ENCODE results near the gene THBS2. TPM values are rescaled to one million over a fixed set of nuclear protein-coding genes. Genes with fewer than 3 reads are reported as not detected.
"Not testable (repeated sequence)": the region's sequence is repeated elsewhere in the genome, so short reads cannot be mapped to it uniquely, and the experiment has no call there.

The THBS2 gene
- total RNA-seq, 3 donors from 2014 or later: 3.7 to 39.1 (median 4.0) TPM

DNA sequence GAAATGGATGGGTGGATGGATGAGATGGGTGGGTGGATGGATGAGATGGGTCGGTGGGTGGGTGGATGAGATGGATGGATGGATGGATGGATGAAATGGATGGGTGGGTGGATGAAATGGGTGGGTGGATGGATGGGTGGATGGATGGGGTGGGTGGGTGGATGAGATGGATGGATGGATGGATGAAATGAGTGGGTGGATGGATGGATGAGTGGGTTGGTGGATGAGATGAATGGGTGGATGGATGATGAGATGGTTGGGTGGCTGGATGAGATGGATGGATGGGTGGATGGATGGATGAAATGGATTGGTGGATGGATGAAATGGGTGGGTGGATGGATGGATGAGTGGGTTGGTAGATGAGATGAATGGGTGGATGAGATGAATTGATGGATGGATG lies 35.7 kb downstream of the THBS2 start:
- intact Hi-C loops (cut with DNase I, micrococcal nuclease): no loop called here
- no peaks in the 10 kb centered on the region for H3K36me3 ChIP-seq (ENCODE audit: low read depth)
- peaks cover 7% of the 10 kb centered on the region for H3K4me1 ChIP-seq (ENCODE audit: low read depth)
- no peak for ATAC-seq
- TF ChIP-seq, protein P1, sequence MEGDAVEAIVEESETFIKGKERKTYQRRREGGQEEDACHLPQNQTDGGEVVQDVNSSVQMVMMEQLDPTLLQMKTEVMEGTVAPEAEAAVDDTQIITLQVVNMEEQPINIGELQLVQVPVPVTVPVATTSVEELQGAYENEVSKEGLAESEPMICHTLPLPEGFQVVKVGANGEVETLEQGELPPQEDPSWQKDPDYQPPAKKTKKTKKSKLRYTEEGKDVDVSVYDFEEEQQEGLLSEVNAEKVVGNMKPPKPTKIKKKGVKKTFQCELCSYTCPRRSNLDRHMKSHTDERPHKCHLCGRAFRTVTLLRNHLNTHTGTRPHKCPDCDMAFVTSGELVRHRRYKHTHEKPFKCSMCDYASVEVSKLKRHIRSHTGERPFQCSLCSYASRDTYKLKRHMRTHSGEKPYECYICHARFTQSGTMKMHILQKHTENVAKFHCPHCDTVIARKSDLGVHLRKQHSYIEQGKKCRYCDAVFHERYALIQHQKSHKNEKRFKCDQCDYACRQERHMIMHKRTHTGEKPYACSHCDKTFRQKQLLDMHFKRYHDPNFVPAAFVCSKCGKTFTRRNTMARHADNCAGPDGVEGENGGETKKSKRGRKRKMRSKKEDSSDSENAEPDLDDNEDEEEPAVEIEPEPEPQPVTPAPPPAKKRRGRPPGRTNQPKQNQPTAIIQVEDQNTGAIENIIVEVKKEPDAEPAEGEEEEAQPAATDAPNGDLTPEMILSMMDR (IDR thresholded peaks at IDR 0.05): no peak
- no peaks in the 10 kb centered on the region for H3K9me3 ChIP-seq
- DNase-seq: no peak
- H3K4me3 ChIP-seq: no peak overlapping the region

DNA sequence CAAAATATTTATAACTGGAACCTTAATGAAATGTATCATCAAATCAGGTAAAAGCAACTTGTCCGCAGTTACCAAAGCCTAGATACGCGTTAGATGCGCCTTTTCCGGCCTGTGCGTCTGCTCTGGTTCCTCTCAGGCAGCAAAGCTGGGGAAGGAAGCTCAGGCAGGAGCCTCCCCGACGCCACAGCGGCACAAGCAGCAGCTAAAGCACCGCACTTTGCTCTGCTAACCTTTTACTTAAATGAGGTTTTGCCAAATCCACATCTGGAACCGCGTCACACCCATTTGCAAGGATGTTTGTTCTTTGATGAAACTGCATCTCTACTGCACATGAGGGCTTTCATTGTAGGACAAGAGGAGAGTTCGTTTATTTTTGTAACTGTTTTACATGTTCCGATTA lies 36.8 kb downstream of the THBS2 start:
- Histone ChIP-seq H3K4me3 (no peak overlapping the region), H3K4me1 (ENCODE audit: low read depth) (peaks cover 10% of the 10 kb centered on the region), H3K9me3 (no peaks in the 10 kb centered on the region), H3K36me3 (ENCODE audit: low read depth) (no peaks in the 10 kb centered on the region)
- ATAC-seq (no peak), DNase-seq (no peak)
- intact Hi-C loops (cut with DNase I, micrococcal nuclease): no loop called here
- TF ChIP-seq, protein P1 (IDR thresholded peaks at IDR 0.05): no peak

- TF ChIP-seq, protein P1 (IDR thresholded peaks at IDR 0.05): no peak
- H3K4me1 ChIP-seq (ENCODE audit: low read depth): peaks cover 10% of the 10 kb centered on the region
- H3K9me3 ChIP-seq: no peaks in the 10 kb centered on the region
- H3K4me3 ChIP-seq: no peak overlapping the region
- intact Hi-C loops (cut with DNase I, micrococcal nuclease): no loop called here
- DNase-seq: no peak
- no peak for ATAC-seq
- H3K36me3 ChIP-seq (ENCODE audit: low read depth): no peaks in the 10 kb centered on the region
These were observed 38.4 kb downstream of the THBS2 start for GRCh38 chr6:169215201-169215681.

- H3K36me3 ChIP-seq (ENCODE audit: low read depth); H3K4me3 ChIP-seq; H3K9me3 ChIP-seq; H3K4me1 ChIP-seq (ENCODE audit: low read depth); intact Hi-C loops (cut with DNase I, micrococcal nuclease): not testable (repeated sequence)
- ATAC-seq: peak; percentile 14
- DNase-seq: peak in 1 of 3 donors; percentile 29
These were observed 38.9 kb downstream of the THBS2 start for GRCh38 chr6:169214789-169215188.

- no peak for DNase-seq
These were observed 39.7 kb downstream of the THBS2 start for GRCh38 chr6:169213814-169214520.

More at GRCh38 chr6:169213814-169214520, 39.7 kb downstream of the THBS2 start:
- Histone ChIP-seq H3K4me3 (no peak overlapping the region), H3K4me1 (ENCODE audit: low read depth) (peaks cover 10% of the 10 kb centered on the region), H3K36me3 (ENCODE audit: low read depth) (no peaks in the 10 kb centered on the region), H3K9me3 (no peaks in the 10 kb centered on the region)
- ATAC-seq: peak; percentile 1
- TF ChIP-seq, protein P1 (IDR thresholded peaks at IDR 0.05): no peak
- intact Hi-C loops (cut with DNase I, micrococcal nuclease): no loop called here

Data from mucosa of descending colon (tissue), 3 donors.